ENCODE results near the gene C4BPA. TPM values are rescaled to one million over a fixed set of nuclear protein-coding genes. Genes with fewer than 3 reads are reported as not detected.

C4BPA gene
- not detected for total RNA-seq

GRCh38 chr1:207103892-207104373, at the start of gene C4BPA:
Gene C4BPA (plus strand): TSS chr1:207104233. CDS start chr1:207113026, 8,793 bp downstream.

DNA sequence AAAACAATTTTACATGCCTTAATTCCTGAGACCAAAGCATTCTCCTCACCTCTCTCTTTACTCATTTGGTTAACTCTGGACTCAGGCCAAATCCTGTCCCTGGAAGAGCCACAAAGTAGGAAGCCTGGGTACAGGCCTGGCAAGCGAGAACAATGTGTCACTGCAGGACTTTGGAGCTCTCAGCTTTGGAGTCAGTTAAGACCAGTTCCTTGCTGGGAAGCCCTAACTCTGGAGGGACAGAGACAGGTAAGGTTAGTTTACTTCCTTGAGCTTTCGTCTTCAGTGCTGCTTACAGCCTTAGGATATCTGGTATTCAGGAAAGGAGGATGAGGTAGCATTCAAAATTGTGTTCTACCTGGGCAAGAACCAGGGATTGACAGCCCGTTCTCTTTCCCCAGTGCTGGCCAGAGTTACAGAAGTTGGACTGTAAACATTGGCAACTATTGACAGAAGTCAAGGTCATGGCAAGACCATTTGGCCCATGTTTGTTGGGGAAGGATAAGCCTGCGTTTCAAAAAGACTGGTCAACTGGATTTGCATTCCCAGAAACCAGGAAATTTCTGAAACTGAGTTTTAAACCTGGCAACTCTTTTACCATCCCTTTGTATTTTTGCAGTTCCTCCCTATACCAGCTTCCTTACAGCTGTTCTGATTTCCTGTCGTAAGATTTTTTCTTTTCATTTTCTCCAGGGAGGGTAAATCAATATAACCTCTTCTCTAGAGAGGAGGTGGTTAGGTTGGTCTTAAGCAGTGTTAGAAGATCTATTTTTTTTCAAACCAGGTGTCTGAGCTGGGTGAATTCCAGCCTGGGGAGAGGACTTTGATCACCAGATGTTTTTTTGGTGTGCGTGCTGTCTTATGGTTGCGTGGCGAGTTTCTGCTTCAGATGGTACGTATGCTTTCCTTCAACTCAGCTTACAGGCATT, 15.1 kb upstream of the C4BPA start, which contains the start of gene C4BPB:
TSS of gene C4BPB (plus strand) at position 160 of the 926 bp plus-strand sequence. CDS start at position 832, 672 bp downstream.

Small RNAs within 50 kb of the gene (small RNA-seq; reads per million reads assigned to genes)
- not detected for gene AL445493.1

Other genes with a start within 250 kb of the C4BPA start
- not detected for gene IL20, start 238.6 kb upstream of the C4BPA start, total RNA-seq
- gene IL24, start 206.8 kb upstream of the C4BPA start, total RNA-seq = not detected
- 0.46 TPM for gene FCMR, start 182.3 kb upstream of the C4BPA start, total RNA-seq
- not detected for gene PIGR, start 157.8 kb upstream of the C4BPA start, total RNA-seq
- gene FCAMR, start 133.8 kb upstream of the C4BPA start, total RNA-seq = not detected
- not detected for gene C1orf116, start 71.5 kb upstream of the C4BPA start, total RNA-seq
- gene YOD1, start 53.0 kb upstream of the C4BPA start, total RNA-seq = 25.1 TPM
- 14.1 TPM for gene PFKFB2, start 51.0 kb upstream of the C4BPA start, total RNA-seq
- gene C4BPB, start 15.4 kb upstream of the C4BPA start, total RNA-seq = not detected
- 10.4 TPM for gene CD55, start 217.4 kb downstream of the C4BPA start, total RNA-seq

All from diencephalon (tissue), 1 donor.